Liver (tissue), 3 donors: ENCODE results near the gene PRR5L.

Experiments
- GABPA ChIP-seq, 2 donors: IDR thresholded peaks in 1 of 2; conservative IDR thresholded peaks in 1 of 2; 2 replicates each; pipeline ENCODE4 v1.6.1; 2016; ENCODE audit warnings: antibody characterized with exemption in 2 of 2, mild to moderate bottlenecking in 1 of 2, moderate library complexity in 1 of 2
- RAD21 ChIP-seq, 2 donors: IDR thresholded peaks; 2 replicates each; pipeline ENCODE4 v1.6.1; 2016; ENCODE audit warnings: antibody characterized with exemption in 2 of 2, mild to moderate bottlenecking in 2 of 2
- SP1 ChIP-seq: IDR thresholded peaks from 2 replicates; pipeline ENCODE4 v1.6.1; 2018; ENCODE audit warnings: antibody characterized with exemption, mild to moderate bottlenecking
- YY1 ChIP-seq: IDR thresholded peaks from 2 replicates; pipeline ENCODE4 v1.6.1; 2016; ENCODE audit warnings: antibody characterized with exemption, mild to moderate bottlenecking
- TF ChIP-seq, protein P1 (sequence below): fragments of 150-350 bp; IDR thresholded peaks from 2 replicates; pipeline ENCODE4 v1.5.1; 2017; ENCODE audit warnings: improper control_type of control experiment, low read depth, low read length; ENCODE audit not compliant: missing input control
- TF ChIP-seq, protein P2 (sequence below): IDR thresholded peaks from 2 replicates; pipeline ENCODE4 v1.6.1; 2016; ENCODE audit warnings: antibody characterized with exemption
- TF ChIP-seq, protein P3 (sequence below): IDR thresholded peaks from 2 replicates; pipeline ENCODE4 v1.6.1; 2016; ENCODE audit warnings: antibody characterized with exemption
- TF ChIP-seq, protein P4 (sequence below): IDR thresholded peaks from 2 replicates; pipeline ENCODE4 v1.6.1; 2016; ENCODE audit warnings: antibody characterized with exemption
- TF ChIP-seq, protein P5 (sequence below): IDR thresholded peaks from 2 replicates; pipeline ENCODE4 v1.6.1; 2016; ENCODE audit warnings: antibody characterized with exemption, mild to moderate bottlenecking
- donor health status: healthy.
- donor health status: healthy.

DNA sequence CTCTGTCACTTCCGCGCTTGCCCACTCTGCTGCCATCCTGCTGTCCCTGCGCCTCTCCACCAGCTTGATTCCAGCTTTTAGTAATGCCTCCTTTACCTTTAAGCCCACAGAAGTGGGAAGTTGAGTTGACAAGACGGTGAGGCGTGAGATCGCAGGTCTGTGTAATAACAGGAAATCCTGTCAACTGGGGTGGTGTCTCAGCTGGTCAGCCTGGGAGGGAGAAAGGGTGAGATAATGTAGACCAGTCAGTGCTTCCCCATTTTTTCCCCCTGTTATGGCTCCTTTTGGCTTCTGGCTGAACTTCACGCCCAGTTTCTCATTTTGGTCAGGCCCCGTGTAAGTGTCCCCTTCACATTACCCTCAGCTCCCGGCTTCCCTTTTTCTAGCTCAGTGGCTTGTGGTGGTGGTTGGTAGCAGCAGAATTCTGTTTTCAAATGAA is 115.1 kb downstream of the PRR5L start:
- TF ChIP-seq, protein P1, sequence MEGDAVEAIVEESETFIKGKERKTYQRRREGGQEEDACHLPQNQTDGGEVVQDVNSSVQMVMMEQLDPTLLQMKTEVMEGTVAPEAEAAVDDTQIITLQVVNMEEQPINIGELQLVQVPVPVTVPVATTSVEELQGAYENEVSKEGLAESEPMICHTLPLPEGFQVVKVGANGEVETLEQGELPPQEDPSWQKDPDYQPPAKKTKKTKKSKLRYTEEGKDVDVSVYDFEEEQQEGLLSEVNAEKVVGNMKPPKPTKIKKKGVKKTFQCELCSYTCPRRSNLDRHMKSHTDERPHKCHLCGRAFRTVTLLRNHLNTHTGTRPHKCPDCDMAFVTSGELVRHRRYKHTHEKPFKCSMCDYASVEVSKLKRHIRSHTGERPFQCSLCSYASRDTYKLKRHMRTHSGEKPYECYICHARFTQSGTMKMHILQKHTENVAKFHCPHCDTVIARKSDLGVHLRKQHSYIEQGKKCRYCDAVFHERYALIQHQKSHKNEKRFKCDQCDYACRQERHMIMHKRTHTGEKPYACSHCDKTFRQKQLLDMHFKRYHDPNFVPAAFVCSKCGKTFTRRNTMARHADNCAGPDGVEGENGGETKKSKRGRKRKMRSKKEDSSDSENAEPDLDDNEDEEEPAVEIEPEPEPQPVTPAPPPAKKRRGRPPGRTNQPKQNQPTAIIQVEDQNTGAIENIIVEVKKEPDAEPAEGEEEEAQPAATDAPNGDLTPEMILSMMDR, result no peak
- TF ChIP-seq, protein P2, sequence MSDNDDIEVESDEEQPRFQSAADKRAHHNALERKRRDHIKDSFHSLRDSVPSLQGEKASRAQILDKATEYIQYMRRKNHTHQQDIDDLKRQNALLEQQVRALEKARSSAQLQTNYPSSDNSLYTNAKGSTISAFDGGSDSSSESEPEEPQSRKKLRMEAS, result no peak
- TF ChIP-seq, protein P3, sequence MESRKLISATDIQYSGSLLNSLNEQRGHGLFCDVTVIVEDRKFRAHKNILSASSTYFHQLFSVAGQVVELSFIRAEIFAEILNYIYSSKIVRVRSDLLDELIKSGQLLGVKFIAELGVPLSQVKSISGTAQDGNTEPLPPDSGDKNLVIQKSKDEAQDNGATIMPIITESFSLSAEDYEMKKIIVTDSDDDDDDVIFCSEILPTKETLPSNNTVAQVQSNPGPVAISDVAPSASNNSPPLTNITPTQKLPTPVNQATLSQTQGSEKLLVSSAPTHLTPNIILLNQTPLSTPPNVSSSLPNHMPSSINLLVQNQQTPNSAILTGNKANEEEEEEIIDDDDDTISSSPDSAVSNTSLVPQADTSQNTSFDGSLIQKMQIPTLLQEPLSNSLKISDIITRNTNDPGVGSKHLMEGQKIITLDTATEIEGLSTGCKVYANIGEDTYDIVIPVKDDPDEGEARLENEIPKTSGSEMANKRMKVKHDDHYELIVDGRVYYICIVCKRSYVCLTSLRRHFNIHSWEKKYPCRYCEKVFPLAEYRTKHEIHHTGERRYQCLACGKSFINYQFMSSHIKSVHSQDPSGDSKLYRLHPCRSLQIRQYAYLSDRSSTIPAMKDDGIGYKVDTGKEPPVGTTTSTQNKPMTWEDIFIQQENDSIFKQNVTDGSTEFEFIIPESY, result no peak
- TF ChIP-seq GABPA (IDR thresholded peaks at IDR 0.05 in 1 of 2, conservative IDR thresholded peaks at IDR 0.05 in 1 of 2), result no peak
- peak; percentile 40 for TF ChIP-seq YY1
- TF ChIP-seq, protein P4, sequence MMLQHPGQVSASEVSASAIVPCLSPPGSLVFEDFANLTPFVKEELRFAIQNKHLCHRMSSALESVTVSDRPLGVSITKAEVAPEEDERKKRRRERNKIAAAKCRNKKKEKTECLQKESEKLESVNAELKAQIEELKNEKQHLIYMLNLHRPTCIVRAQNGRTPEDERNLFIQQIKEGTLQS, result no peak
- TF ChIP-seq, protein P5, sequence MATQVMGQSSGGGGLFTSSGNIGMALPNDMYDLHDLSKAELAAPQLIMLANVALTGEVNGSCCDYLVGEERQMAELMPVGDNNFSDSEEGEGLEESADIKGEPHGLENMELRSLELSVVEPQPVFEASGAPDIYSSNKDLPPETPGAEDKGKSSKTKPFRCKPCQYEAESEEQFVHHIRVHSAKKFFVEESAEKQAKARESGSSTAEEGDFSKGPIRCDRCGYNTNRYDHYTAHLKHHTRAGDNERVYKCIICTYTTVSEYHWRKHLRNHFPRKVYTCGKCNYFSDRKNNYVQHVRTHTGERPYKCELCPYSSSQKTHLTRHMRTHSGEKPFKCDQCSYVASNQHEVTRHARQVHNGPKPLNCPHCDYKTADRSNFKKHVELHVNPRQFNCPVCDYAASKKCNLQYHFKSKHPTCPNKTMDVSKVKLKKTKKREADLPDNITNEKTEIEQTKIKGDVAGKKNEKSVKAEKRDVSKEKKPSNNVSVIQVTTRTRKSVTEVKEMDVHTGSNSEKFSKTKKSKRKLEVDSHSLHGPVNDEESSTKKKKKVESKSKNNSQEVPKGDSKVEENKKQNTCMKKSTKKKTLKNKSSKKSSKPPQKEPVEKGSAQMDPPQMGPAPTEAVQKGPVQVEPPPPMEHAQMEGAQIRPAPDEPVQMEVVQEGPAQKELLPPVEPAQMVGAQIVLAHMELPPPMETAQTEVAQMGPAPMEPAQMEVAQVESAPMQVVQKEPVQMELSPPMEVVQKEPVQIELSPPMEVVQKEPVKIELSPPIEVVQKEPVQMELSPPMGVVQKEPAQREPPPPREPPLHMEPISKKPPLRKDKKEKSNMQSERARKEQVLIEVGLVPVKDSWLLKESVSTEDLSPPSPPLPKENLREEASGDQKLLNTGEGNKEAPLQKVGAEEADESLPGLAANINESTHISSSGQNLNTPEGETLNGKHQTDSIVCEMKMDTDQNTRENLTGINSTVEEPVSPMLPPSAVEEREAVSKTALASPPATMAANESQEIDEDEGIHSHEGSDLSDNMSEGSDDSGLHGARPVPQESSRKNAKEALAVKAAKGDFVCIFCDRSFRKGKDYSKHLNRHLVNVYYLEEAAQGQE, result no peak
- TF ChIP-seq RAD21 (IDR thresholded peaks at IDR 0.05), result no peak
- TF ChIP-seq SP1, result no peak
